Measurements from ENCODE around the gene HES5.

HES5 gene

GRCh38 chr1:2501820-2502119 lies 28.3 kb downstream of the HES5 start:
- Histone ChIP-seq H3K36me3 (ENCODE audit: control insufficient read depth, insufficient read depth, low read length) (no peaks in the 10 kb centered on the region), H3K4me2 (ENCODE audit: low read length) (no peak overlapping the region), H3K9ac (no peak overlapping the region), H2AFZ (no peak overlapping the region), H3K27ac (no peak overlapping the region), H3K4me1 (no peaks in the 10 kb centered on the region), H3K4me3 (ENCODE audit: low read depth, low read length) (no peak overlapping the region), H3K27me3 (ENCODE audit: control insufficient read depth, insufficient read depth, low read length) (no peaks in the 10 kb centered on the region), H3K9me3 (ENCODE audit: control insufficient read depth, low read length) (no peaks in the 10 kb centered on the region), H3K79me2 (no peaks in the 10 kb centered on the region)
- no peak for TF ChIP-seq CTCF (IDR thresholded peaks at IDR 0.05)

GRCh38 chr1:2501041-2501819 lies 28.8 kb downstream of the HES5 start:
- TF ChIP-seq CTCF (IDR thresholded peaks at IDR 0.05): no peak
- Histone ChIP-seq H3K4me3 (ENCODE audit: low read depth, low read length) (no peak overlapping the region), H2AFZ (no peak overlapping the region), H3K27me3 (ENCODE audit: control insufficient read depth, insufficient read depth, low read length) (no peaks in the 10 kb centered on the region), H3K9me3 (ENCODE audit: control insufficient read depth, low read length) (no peaks in the 10 kb centered on the region), H3K79me2 (no peaks in the 10 kb centered on the region), H3K36me3 (ENCODE audit: control insufficient read depth, insufficient read depth, low read length) (no peaks in the 10 kb centered on the region), H3K27ac (no peak overlapping the region), H3K4me1 (no peaks in the 10 kb centered on the region), H3K4me2 (ENCODE audit: low read length) (no peak overlapping the region), H3K9ac (no peak overlapping the region)

GRCh38 chr1:2499986-2500596 lies 30.0 kb downstream of the HES5 start:
- no peak for TF ChIP-seq CTCF (IDR thresholded peaks at IDR 0.05)
- no peaks in the 10 kb centered on the region for H3K27me3 ChIP-seq (ENCODE audit: control insufficient read depth, insufficient read depth, low read length)
- H3K36me3 ChIP-seq (ENCODE audit: control insufficient read depth, insufficient read depth, low read length): no peaks in the 10 kb centered on the region
- no peak overlapping the region for H2AFZ ChIP-seq
- no peak overlapping the region for H3K27ac ChIP-seq
- no peaks in the 10 kb centered on the region for H3K9me3 ChIP-seq (ENCODE audit: control insufficient read depth, low read length)
- H3K79me2 ChIP-seq: no peaks in the 10 kb centered on the region
- H3K4me2 ChIP-seq (ENCODE audit: low read length): no peak overlapping the region
- no peaks in the 10 kb centered on the region for H3K4me1 ChIP-seq
- no peak overlapping the region for H3K9ac ChIP-seq
- H3K4me3 ChIP-seq (ENCODE audit: low read depth, low read length): no peak overlapping the region

GRCh38 chr1:2499260-2499659 lies 30.8 kb downstream of the HES5 start:
- TF ChIP-seq CTCF (IDR thresholded peaks at IDR 0.05): no peak
- no peaks in the 10 kb centered on the region for H3K79me2 ChIP-seq

GRCh38 chr1:2498648-2499047 lies 31.4 kb downstream of the HES5 start:
- Histone ChIP-seq H3K9ac (no peak overlapping the region), H3K9me3 (ENCODE audit: control insufficient read depth, low read length) (no peaks in the 10 kb centered on the region), H3K79me2 (no peaks in the 10 kb centered on the region), H3K27ac (no peak overlapping the region), H3K4me2 (ENCODE audit: low read length) (no peak overlapping the region), H3K36me3 (ENCODE audit: control insufficient read depth, insufficient read depth, low read length) (no peaks in the 10 kb centered on the region), H3K4me1 (no peaks in the 10 kb centered on the region), H3K4me3 (ENCODE audit: low read depth, low read length) (no peak overlapping the region), H2AFZ (no peak overlapping the region), H3K27me3 (ENCODE audit: control insufficient read depth, insufficient read depth, low read length) (no peaks in the 10 kb centered on the region)
- no peak for TF ChIP-seq CTCF (IDR thresholded peaks at IDR 0.05)

More at GRCh38 chr1:2499260-2499659, 30.8 kb downstream of the HES5 start:
- no peaks in the 10 kb centered on the region for H3K4me1 ChIP-seq
- H3K27me3 ChIP-seq (ENCODE audit: control insufficient read depth, insufficient read depth, low read length): no peaks in the 10 kb centered on the region
- H3K36me3 ChIP-seq (ENCODE audit: control insufficient read depth, insufficient read depth, low read length): no peaks in the 10 kb centered on the region
- no peak overlapping the region for H3K9ac ChIP-seq
- no peak overlapping the region for H3K4me2 ChIP-seq (ENCODE audit: low read length)
- no peaks in the 10 kb centered on the region for H3K9me3 ChIP-seq (ENCODE audit: control insufficient read depth, low read length)
- H3K4me3 ChIP-seq (ENCODE audit: low read depth, low read length): no peak overlapping the region
- H2AFZ ChIP-seq: no peak overlapping the region
- no peak overlapping the region for H3K27ac ChIP-seq
